Epithelial cell of proximal tubule (primary cell): ENCODE data around the gene SLC25A11. TPM values are rescaled to one million over a fixed set of nuclear protein-coding genes. Genes with fewer than 3 reads are reported as not detected.

ENCODE experiments used
- DNase-seq: peaks from one replicate; pipeline ENCODE4 v3.0.0-alpha.2; 2011; ENCODE audit warnings: low read depth
- H3K4me3 ChIP-seq: 2 replicates; pipeline ENCODE4 v1.5.1; 2011; ENCODE audit warnings: low read depth, mild to moderate bottlenecking, low read length
- total RNA-seq: library from RNA; depleted of rRNA; stranded (reverse); fragments of >200 nt; gene quantifications from 2 replicates; pipeline ENCODE4 v1.2.3, GENCODE V29; 2015
- TF ChIP-seq, protein P1 (sequence below): conservative IDR thresholded peaks from 2 replicates; pipeline ENCODE4 v1.5.1; 2012; ENCODE audit warnings: low read depth, mild to moderate bottlenecking, low read length

The SLC25A11 gene
- total RNA-seq, 1 donor from 2014 or later: 45.5 TPM

GRCh38 chr17:4948166-4948930 is 8.5 kb upstream of the SLC25A11 start, which contains the start of gene PFN1:
TSS of gene PFN1 (minus strand) at chr17:4948530. CDS start at chr17:4948394, 136 bp downstream.
- peak within 1 kb of the TSS; percentile 96 for H3K4me3 ChIP-seq
- peak; percentile 48 for DNase-seq
- TF ChIP-seq, protein P1, sequence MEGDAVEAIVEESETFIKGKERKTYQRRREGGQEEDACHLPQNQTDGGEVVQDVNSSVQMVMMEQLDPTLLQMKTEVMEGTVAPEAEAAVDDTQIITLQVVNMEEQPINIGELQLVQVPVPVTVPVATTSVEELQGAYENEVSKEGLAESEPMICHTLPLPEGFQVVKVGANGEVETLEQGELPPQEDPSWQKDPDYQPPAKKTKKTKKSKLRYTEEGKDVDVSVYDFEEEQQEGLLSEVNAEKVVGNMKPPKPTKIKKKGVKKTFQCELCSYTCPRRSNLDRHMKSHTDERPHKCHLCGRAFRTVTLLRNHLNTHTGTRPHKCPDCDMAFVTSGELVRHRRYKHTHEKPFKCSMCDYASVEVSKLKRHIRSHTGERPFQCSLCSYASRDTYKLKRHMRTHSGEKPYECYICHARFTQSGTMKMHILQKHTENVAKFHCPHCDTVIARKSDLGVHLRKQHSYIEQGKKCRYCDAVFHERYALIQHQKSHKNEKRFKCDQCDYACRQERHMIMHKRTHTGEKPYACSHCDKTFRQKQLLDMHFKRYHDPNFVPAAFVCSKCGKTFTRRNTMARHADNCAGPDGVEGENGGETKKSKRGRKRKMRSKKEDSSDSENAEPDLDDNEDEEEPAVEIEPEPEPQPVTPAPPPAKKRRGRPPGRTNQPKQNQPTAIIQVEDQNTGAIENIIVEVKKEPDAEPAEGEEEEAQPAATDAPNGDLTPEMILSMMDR: no peak

- no peak for DNase-seq
- H3K4me3 ChIP-seq: peak overlapping the region; percentile 96
- TF ChIP-seq, protein P1: no peak
These were observed 7.7 kb upstream of the SLC25A11 start for GRCh38 chr17:4947411-4948165.

DNA sequence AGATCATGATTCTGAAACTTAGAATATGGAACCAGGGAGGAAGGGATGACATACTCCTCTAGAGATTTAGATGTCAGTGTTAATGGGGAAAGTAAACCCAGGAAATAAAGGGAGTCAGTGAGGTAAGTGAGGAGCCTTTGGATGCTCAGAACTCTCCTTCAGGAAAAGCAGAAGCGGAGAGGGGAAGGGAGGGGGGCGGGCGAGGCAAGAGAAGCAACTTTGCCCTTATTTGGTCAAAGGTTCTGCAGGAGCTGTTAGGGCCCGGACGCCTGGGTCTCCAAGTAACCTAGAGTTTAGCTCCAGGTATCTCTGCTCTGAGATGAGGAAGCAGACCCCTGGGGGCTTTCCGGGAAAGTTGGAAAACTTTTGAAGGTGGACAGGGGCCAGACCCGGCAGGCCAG is 7.2 kb upstream of the SLC25A11 start:
- TF ChIP-seq, protein P1: no peak
- no peak for DNase-seq
- H3K4me3 ChIP-seq: peak overlapping the region; percentile 96

GRCh38 chr17:4946312-4946976 is 6.6 kb upstream of the SLC25A11 start:
- peak overlapping the region; percentile 96 for H3K4me3 ChIP-seq
- no peak for DNase-seq
- TF ChIP-seq, protein P1: no peak

DNA sequence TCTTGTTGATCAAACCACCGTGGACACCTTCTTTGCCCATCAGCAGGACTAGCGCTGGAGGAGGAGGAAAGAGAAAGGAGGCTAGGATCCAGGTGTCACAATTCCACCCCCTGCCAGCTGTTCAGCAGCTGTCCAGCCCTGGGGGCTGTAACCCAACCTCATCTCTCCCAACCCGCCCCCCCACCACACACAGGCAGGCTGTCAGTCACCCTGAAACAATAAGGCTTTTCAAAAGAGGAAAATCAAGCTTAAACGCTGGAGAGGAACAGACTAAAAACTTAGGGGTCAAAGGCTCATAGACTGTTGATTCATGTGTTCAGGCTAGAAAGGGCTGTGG is 6.1 kb upstream of the SLC25A11 start:
- TF ChIP-seq, protein P1: no peak
- no peak for DNase-seq
- peak overlapping the region; percentile 96 for H3K4me3 ChIP-seq

GRCh38 chr17:4945176-4945943 is 5.5 kb upstream of the SLC25A11 start:
- TF ChIP-seq, protein P1: no peak
- DNase-seq: no peak
- peak overlapping the region; percentile 96 for H3K4me3 ChIP-seq
